Measurements from ENCODE around the gene HUS1. TPM values are rescaled to one million over a fixed set of nuclear protein-coding genes. Genes with fewer than 3 reads are reported as not detected.

The HUS1 gene
- total RNA-seq, 2 experiments from 2014 or later, result 77.8 to 83.1 TPM

DNA sequence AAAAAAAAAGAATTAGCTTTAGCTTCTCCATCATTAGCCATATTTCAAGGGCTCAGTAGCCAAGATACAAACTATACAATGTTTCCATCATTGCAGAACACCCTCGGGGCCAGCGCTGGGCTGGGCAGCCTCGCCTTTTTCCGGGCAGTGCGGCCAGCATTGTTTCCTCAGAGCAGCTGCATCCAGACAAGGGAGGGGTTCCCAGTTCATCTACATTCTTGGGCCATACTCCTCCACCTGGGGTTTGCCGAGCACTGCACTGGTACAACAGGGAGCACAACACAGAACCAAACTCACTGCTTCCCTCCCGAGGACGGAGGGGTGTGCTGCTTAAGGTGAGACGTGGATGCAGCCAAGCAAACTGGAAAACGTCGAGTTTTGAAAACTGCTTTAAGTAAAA is 28.7 kb downstream of the HUS1 start:
- no peak for ATAC-seq (ENCODE audit: poor library complexity)
- Mint-ChIP-seq H3K36me3 (ENCODE audit: low read depth) (peaks cover 14% of the 10 kb centered on the region), H3K27me3 (no peaks in the 10 kb centered on the region), H3K27ac (no peak overlapping the region), H3K4me3 (no peak overlapping the region), H3K9me3 (no peaks in the 10 kb centered on the region), H3K4me1 (ENCODE audit: low read depth) (no peaks in the 10 kb centered on the region)
- H3K9me3 ChIP-seq (ENCODE audit: control insufficient read depth in 1 of 2, insufficient read depth in 1 of 2, low read length in 2 of 2), result no peaks in the 10 kb centered on the region
- POLR2A ChIA-PET, result no interaction called here
- H3K27me3 ChIP-seq (ENCODE audit: control insufficient read depth in 1 of 2, insufficient read depth in 2 of 2, low read length in 2 of 2), result no peaks in the 10 kb centered on the region
- CTCF ChIA-PET, result no interaction called here
- intact Hi-C loops (cut with DNase I, micrococcal nuclease), result no loop called here
- no peak for DNase-seq
- H3K4me1 ChIP-seq (ENCODE audit: insufficient read depth, low read length), result no peaks in the 10 kb centered on the region
- peaks cover 6% of the 10 kb centered on the region for H3K36me3 ChIP-seq (ENCODE audit: insufficient read depth, low read length)
- no peak overlapping the region for H3K27ac ChIP-seq (ENCODE audit: low read depth in 1 of 2, low read length in 2 of 2)
- no peak overlapping the region for H3K4me3 ChIP-seq (ENCODE audit: low read length)
- TF ChIP-seq, protein P1, sequence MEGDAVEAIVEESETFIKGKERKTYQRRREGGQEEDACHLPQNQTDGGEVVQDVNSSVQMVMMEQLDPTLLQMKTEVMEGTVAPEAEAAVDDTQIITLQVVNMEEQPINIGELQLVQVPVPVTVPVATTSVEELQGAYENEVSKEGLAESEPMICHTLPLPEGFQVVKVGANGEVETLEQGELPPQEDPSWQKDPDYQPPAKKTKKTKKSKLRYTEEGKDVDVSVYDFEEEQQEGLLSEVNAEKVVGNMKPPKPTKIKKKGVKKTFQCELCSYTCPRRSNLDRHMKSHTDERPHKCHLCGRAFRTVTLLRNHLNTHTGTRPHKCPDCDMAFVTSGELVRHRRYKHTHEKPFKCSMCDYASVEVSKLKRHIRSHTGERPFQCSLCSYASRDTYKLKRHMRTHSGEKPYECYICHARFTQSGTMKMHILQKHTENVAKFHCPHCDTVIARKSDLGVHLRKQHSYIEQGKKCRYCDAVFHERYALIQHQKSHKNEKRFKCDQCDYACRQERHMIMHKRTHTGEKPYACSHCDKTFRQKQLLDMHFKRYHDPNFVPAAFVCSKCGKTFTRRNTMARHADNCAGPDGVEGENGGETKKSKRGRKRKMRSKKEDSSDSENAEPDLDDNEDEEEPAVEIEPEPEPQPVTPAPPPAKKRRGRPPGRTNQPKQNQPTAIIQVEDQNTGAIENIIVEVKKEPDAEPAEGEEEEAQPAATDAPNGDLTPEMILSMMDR (IDR thresholded peaks at IDR 0.05), result no peak

DNA sequence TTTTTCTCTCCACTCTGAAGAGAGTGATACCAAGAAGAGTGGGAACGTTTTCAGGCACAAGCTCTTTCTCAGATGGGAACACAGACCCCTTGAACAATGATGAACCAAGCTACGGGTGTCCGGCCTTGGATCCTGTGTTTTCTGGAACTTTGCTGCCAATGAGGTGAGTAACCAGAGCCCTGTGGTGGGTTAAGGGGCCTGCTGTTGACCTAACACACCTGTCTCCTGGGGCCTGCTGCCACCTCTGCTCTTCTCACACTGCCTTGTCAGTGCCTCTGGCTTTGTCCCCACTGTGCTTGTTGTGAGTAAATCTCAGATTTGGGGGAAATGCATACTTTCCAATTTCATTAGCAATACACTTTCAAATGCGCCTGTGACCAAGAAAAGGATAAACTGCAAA is 29.7 kb downstream of the HUS1 start:
- TF ChIP-seq, protein P1 (IDR thresholded peaks at IDR 0.05), result no peak
- CTCF ChIA-PET, result no interaction called here
- Mint-ChIP-seq H3K36me3 (ENCODE audit: low read depth) (peaks cover 6% of the 10 kb centered on the region), H3K4me1 (ENCODE audit: low read depth) (no peaks in the 10 kb centered on the region), H3K27me3 (no peaks in the 10 kb centered on the region), H3K9me3 (no peaks in the 10 kb centered on the region), H3K4me3 (no peak overlapping the region), H3K27ac (no peak overlapping the region)
- Histone ChIP-seq H3K27ac (ENCODE audit: low read depth in 1 of 2, low read length in 2 of 2) (no peak overlapping the region), H3K4me3 (ENCODE audit: low read length) (no peak overlapping the region), H3K4me1 (ENCODE audit: insufficient read depth, low read length) (no peaks in the 10 kb centered on the region), H3K36me3 (ENCODE audit: insufficient read depth, low read length) (peaks cover 2% of the 10 kb centered on the region), H3K27me3 (ENCODE audit: control insufficient read depth in 1 of 2, insufficient read depth in 2 of 2, low read length in 2 of 2) (no peaks in the 10 kb centered on the region), H3K9me3 (ENCODE audit: control insufficient read depth in 1 of 2, insufficient read depth in 1 of 2, low read length in 2 of 2) (no peaks in the 10 kb centered on the region)
- DNase-seq (no peak), ATAC-seq (ENCODE audit: poor library complexity) (no peak)
- POLR2A ChIA-PET, result no interaction called here
- intact Hi-C loops (cut with DNase I, micrococcal nuclease), result loop anchor here (5.0 to 10.0 kb wide), 2 partner anchors 1215 to 1903 kb away; no protein-coding TSS in a partner anchor

DNA sequence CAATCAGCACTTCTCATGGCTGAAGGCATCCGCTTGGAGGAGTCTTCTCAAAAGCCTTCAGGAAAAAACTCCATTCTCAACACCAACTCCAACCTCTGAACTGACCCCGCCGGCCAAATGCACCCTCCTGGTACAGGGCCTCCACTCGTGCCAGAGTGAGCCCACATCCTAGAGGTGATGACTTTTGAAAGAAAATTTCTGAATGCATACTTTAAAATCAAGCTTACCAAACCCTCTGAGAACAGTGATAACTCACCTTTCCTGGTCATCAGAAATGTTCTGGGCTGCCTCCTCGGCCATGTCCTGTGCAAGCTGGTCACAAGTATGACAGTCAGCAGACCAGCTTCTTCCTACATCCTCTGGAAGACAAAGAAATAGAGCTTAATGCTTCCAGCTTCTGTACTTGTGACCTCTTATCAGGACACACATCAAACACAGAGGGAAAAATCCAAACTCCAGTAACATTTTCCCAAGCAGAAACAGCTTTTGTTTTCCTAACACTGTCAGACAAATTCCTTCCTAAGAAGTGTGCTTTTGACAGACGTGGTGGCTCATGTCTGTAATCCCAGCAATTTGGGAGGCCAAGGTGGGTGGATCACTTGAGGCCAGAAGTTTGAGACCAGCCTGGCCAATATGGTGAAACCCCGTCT is 31.1 kb downstream of the HUS1 start, which contains the start of gene PKD1L1:
Gene PKD1L1 (minus strand): TSS at position 326 of the 650 bp plus-strand sequence. CDS start 26 bp downstream, at position 300.
- intact Hi-C loops (cut with DNase I, micrococcal nuclease), result loop anchor here (5.0 to 10.0 kb wide), 2 partner anchors 1217 to 1904 kb away; no protein-coding TSS in a partner anchor
- Mint-ChIP-seq H3K9me3 (no peaks in the 10 kb centered on the region), H3K27ac (no peak within 1 kb of the TSS), H3K4me1 (ENCODE audit: low read depth) (no peaks in the 10 kb centered on the region), H3K27me3 (no peaks in the 10 kb centered on the region), H3K36me3 (ENCODE audit: low read depth) (no peaks in the 10 kb centered on the region), H3K4me3 (no peak within 1 kb of the TSS)
- POLR2A ChIA-PET, result no interaction called here
- Histone ChIP-seq H3K36me3 (ENCODE audit: insufficient read depth, low read length) (no peaks in the 10 kb centered on the region), H3K4me3 (ENCODE audit: low read length) (no peak within 1 kb of the TSS), H3K4me1 (ENCODE audit: insufficient read depth, low read length) (no peaks in the 10 kb centered on the region), H3K9me3 (ENCODE audit: control insufficient read depth in 1 of 2, insufficient read depth in 1 of 2, low read length in 2 of 2) (no peaks in the 10 kb centered on the region), H3K27me3 (ENCODE audit: control insufficient read depth in 1 of 2, insufficient read depth in 2 of 2, low read length in 2 of 2) (no peaks in the 10 kb centered on the region), H3K27ac (ENCODE audit: low read depth in 1 of 2, low read length in 2 of 2) (no peak within 1 kb of the TSS)
- ATAC-seq (ENCODE audit: poor library complexity), result no peak
- CTCF ChIA-PET, result interaction anchor here (1.3 kb wide), 1 partner anchor 206 kb away, joined by 6 read pairs; no protein-coding TSS in a partner anchor
- DNase-seq, result no peak
- TF ChIP-seq, protein P1 (IDR thresholded peaks at IDR 0.05), result no peak

All from CD4-positive, alpha-beta T cell (primary cell).